ENCODE data around the gene URB2. TPM values are rescaled to one million over a fixed set of nuclear protein-coding genes. Genes with fewer than 3 reads are reported as not detected.

The URB2 gene
- total and polyA plus RNA-seq, 2 donors (not counting 3 experiments of a cell fraction or from before 2014, with no cell fraction given): 4.7 to 12.4 TPM

- FAIRE-seq: no peak
Observed at GRCh38 chr1:229629261-229629660, 3.2 kb downstream of the URB2 start.

DNA sequence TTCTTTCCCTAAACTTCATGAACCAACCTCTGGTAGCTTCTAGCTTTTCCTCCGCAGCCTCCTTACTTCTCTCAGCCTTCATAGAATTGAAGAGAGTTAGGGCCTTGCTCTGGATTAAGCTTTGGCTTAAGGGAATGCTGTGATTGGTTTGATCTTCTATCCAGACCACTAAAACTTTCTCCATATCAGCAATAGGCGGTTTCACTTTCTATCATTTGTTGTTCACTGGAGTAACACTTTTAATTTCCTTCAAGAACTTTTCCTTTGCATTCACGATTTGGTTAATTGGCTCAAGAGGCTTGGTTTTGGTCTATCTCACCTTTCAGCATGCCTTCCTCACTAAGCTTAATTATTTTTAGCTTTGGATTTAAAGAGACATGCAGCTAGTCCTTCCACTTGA, 5.1 kb downstream of the URB2 start:
- no peaks in the 10 kb centered on the region for H3K9me3 ChIP-seq (replicated peaks; ENCODE audit: control insufficient read depth, insufficient read depth, low read length)
- no peak overlapping the region for H3K4me2 ChIP-seq (ENCODE audit: insufficient read depth, low read length)
- no peak overlapping the region for H2AFZ ChIP-seq (ENCODE audit: low read depth, low read length)
- peaks cover 8% of the 10 kb centered on the region for H3K4me1 ChIP-seq (ENCODE audit: control insufficient read depth, extremely low read depth, insufficient read depth, low read length)
- no peak overlapping the region for H3K27ac ChIP-seq (ENCODE audit: insufficient read depth, low read depth, low read length)
- H4K20me1 ChIP-seq (replicated peaks; ENCODE audit: control insufficient read depth, extremely low read depth, insufficient read depth, low read length): no peaks in the 10 kb centered on the region
- FAIRE-seq: no peak
- dilution Hi-C loops (cut with MboI; ENCODE audit: extremely low pct_ligation_motif_present, low sequenced_read_pairs) (no loop called here), intact Hi-C loops (cut with micrococcal nuclease) (no loop called here)
- H3K36me3 ChIP-seq (ENCODE audit: control insufficient read depth in 2 of 2, extremely low read depth in 1 of 2, insufficient read depth in 2 of 2, low read length in 2 of 2): peaks cover 2 to 10% of the 10 kb centered on the region in 2 experiments
- ChIA-PET POLR2A (interaction anchor here (0.7 kb wide), 1 partner anchor 555 kb away, joined by 4 read pairs; no protein-coding TSS in a partner anchor), CTCF (interaction anchor here (0.7 to 1.6 kb wide), 4 partner anchors 24 to 590 kb away, joined by 3 to 5 read pairs (median 4); partner anchors contain the start of gene ABCB10)
- no peak overlapping the region for H3K9ac ChIP-seq (replicated peaks; ENCODE audit: extremely low read depth, insufficient read depth, low read length)
- no peak for DNase-seq (ENCODE audit: low read depth, low spot score)
- no TSS peak for BruUV-seq (replicated peaks)
- peaks cover 59% of the 10 kb centered on the region for H3K79me2 ChIP-seq (ENCODE audit: control insufficient read depth, insufficient read depth, low read length)
- H3K27me3 ChIP-seq (ENCODE audit: control insufficient read depth in 2 of 2, insufficient read depth in 2 of 2, low read length in 2 of 2): no peaks in the 10 kb centered on the region
- TF ChIP-seq MAX (IDR thresholded peaks at IDR 0.05; ENCODE audit: insufficient read depth, insufficient read length): no peak
- no peak for TF ChIP-seq GATA2 (IDR thresholded peaks at IDR 0.05; ENCODE audit: insufficient read depth, insufficient read length, low read depth, low read length)
- no peak for TF ChIP-seq POLR2AphosphoS5 (IDR thresholded peaks at IDR 0.05; ENCODE audit: insufficient read depth, low read depth, low read length)
- TF ChIP-seq JUN (IDR thresholded peaks at IDR 0.05; ENCODE audit: borderline replicate concordance, insufficient read depth, insufficient read length, low read depth): no peak
- TF ChIP-seq FOS (IDR thresholded peaks at IDR 0.05; ENCODE audit: borderline replicate concordance, insufficient read depth, low read length): no peak
- TF ChIP-seq POLR2A (IDR thresholded peaks at IDR 0.05; ENCODE audit: low read depth, low read length): no peak
- TF ChIP-seq EZH2 (IDR thresholded peaks at IDR 0.05; ENCODE audit: borderline replicate concordance, low read depth, low read length, severe bottlenecking): no peak
- TF ChIP-seq MYC (IDR thresholded peaks at IDR 0.05; ENCODE audit: low read depth, low read length): no peak
- TF ChIP-seq CTCF (IDR thresholded peaks at IDR 0.05; ENCODE audit: extremely low read depth in 1 of 2, insufficient read depth in 1 of 2, low read depth in 1 of 2, low read length in 2 of 2): no peak
- H3K4me3 ChIP-seq (replicated peaks in 1 of 3; ENCODE audit: insufficient read depth in 1 of 3, low read depth in 1 of 3, low read length in 3 of 3): no peak overlapping the region
- no peaks in the 10 kb centered on the region for H3K9me1 ChIP-seq (replicated peaks; ENCODE audit: control insufficient read depth, extremely low read depth, insufficient read depth, low read length)

More at GRCh38 chr1:229629261-229629660, 3.2 kb downstream of the URB2 start:
- POLR2A ChIA-PET: no interaction called here
- no peak overlapping the region for H2AFZ ChIP-seq (ENCODE audit: low read depth, low read length)
- no peaks in the 10 kb centered on the region for H4K20me1 ChIP-seq (replicated peaks; ENCODE audit: control insufficient read depth, extremely low read depth, insufficient read depth, low read length)
- H3K9ac ChIP-seq (replicated peaks; ENCODE audit: extremely low read depth, insufficient read depth, low read length): no peak overlapping the region
- no peak for TF ChIP-seq JUN (IDR thresholded peaks at IDR 0.05; ENCODE audit: borderline replicate concordance, insufficient read depth, insufficient read length, low read depth)
- no peak overlapping the region for H3K4me3 ChIP-seq (replicated peaks in 1 of 3; ENCODE audit: insufficient read depth in 1 of 3, low read depth in 1 of 3, low read length in 3 of 3)
- no peak overlapping the region for H3K4me2 ChIP-seq (ENCODE audit: insufficient read depth, low read length)
- no peak overlapping the region for H3K27ac ChIP-seq (ENCODE audit: insufficient read depth, low read depth, low read length)
- H3K36me3 ChIP-seq (ENCODE audit: control insufficient read depth in 2 of 2, extremely low read depth in 1 of 2, insufficient read depth in 2 of 2, low read length in 2 of 2): peaks cover 0 to 2% of the 10 kb centered on the region in 2 experiments
- peaks cover 16% of the 10 kb centered on the region for H3K4me1 ChIP-seq (ENCODE audit: control insufficient read depth, extremely low read depth, insufficient read depth, low read length)
- CTCF ChIA-PET: no interaction called here
- dilution Hi-C loops (cut with MboI; ENCODE audit: extremely low pct_ligation_motif_present, low sequenced_read_pairs): no loop called here
- intact Hi-C loops (cut with micrococcal nuclease): no loop called here
- no peaks in the 10 kb centered on the region for H3K9me3 ChIP-seq (replicated peaks; ENCODE audit: control insufficient read depth, insufficient read depth, low read length)
- DNase-seq (ENCODE audit: low read depth, low spot score): no peak
- H3K27me3 ChIP-seq (ENCODE audit: control insufficient read depth in 2 of 2, insufficient read depth in 2 of 2, low read length in 2 of 2): no peaks in the 10 kb centered on the region
- no peaks in the 10 kb centered on the region for H3K9me1 ChIP-seq (replicated peaks; ENCODE audit: control insufficient read depth, extremely low read depth, insufficient read depth, low read length)
- H3K79me2 ChIP-seq (ENCODE audit: control insufficient read depth, insufficient read depth, low read length): peaks cover 72% of the 10 kb centered on the region
- BruUV-seq (replicated peaks): no TSS peak

Measured in endothelial cell of umbilical vein (primary cell).